Measurements from ENCODE around the gene NRP1. TPM values are rescaled to one million over a fixed set of nuclear protein-coding genes. Genes with fewer than 3 reads are reported as not detected.

The NRP1 gene
- total RNA-seq, 1 donor from 2014 or later: 486 TPM

- Mint-ChIP-seq H3K27me3 (ENCODE audit: unreplicated experiment) (no peaks in the 10 kb centered on the region), H3K9me3 (ENCODE audit: unreplicated experiment) (no peaks in the 10 kb centered on the region), H3K4me1 (ENCODE audit: unreplicated experiment) (no peaks in the 10 kb centered on the region), H3K4me3 (ENCODE audit: unreplicated experiment) (no peak overlapping the region), H3K36me3 (ENCODE audit: low read depth, unreplicated experiment) (no peaks in the 10 kb centered on the region), H3K27ac (ENCODE audit: unreplicated experiment) (no peak overlapping the region)
- no peak for TF ChIP-seq CTCF (IDR thresholded peaks at IDR 0.05; ENCODE audit: unreplicated experiment)
- no peak for DNase-seq (ENCODE audit: low spot score)
Measured at GRCh38 chr10:33146189-33147012, 188.1 kb downstream of the NRP1 start.

GRCh38 chr10:33145451-33146188 lies 188.8 kb downstream of the NRP1 start:
- H3K27me3 Mint-ChIP-seq (ENCODE audit: unreplicated experiment): no peaks in the 10 kb centered on the region
- no peaks in the 10 kb centered on the region for H3K4me1 Mint-ChIP-seq (ENCODE audit: unreplicated experiment)
- no peak overlapping the region for H3K4me3 Mint-ChIP-seq (ENCODE audit: unreplicated experiment)
- no peaks in the 10 kb centered on the region for H3K9me3 Mint-ChIP-seq (ENCODE audit: unreplicated experiment)
- TF ChIP-seq CTCF (IDR thresholded peaks at IDR 0.05; ENCODE audit: unreplicated experiment): no peak
- no peak overlapping the region for H3K27ac Mint-ChIP-seq (ENCODE audit: unreplicated experiment)
- no peak for DNase-seq (ENCODE audit: low spot score)
- H3K36me3 Mint-ChIP-seq (ENCODE audit: low read depth, unreplicated experiment): no peaks in the 10 kb centered on the region

GRCh38 chr10:33143160-33143728 lies 191.2 kb downstream of the NRP1 start:
- TF ChIP-seq CTCF (IDR thresholded peaks at IDR 0.05; ENCODE audit: unreplicated experiment): no peak
- H3K4me3 Mint-ChIP-seq (ENCODE audit: unreplicated experiment): no peak overlapping the region
- H3K4me1 Mint-ChIP-seq (ENCODE audit: unreplicated experiment): no peaks in the 10 kb centered on the region
- no peaks in the 10 kb centered on the region for H3K9me3 Mint-ChIP-seq (ENCODE audit: unreplicated experiment)
- peaks cover 5% of the 10 kb centered on the region for H3K27me3 Mint-ChIP-seq (ENCODE audit: unreplicated experiment)
- no peak overlapping the region for H3K27ac Mint-ChIP-seq (ENCODE audit: unreplicated experiment)
- no peak for DNase-seq (ENCODE audit: low spot score)
- H3K36me3 Mint-ChIP-seq (ENCODE audit: low read depth, unreplicated experiment): no peaks in the 10 kb centered on the region

- TF ChIP-seq CTCF (IDR thresholded peaks at IDR 0.05; ENCODE audit: unreplicated experiment): no peak
Measured at GRCh38 chr10:33142295-33142694, 192.2 kb downstream of the NRP1 start.

More at GRCh38 chr10:33142295-33142694, 192.2 kb downstream of the NRP1 start:
- Mint-ChIP-seq H3K27ac (ENCODE audit: unreplicated experiment) (no peak overlapping the region), H3K27me3 (ENCODE audit: unreplicated experiment) (peaks cover 5% of the 10 kb centered on the region), H3K9me3 (ENCODE audit: unreplicated experiment) (no peaks in the 10 kb centered on the region), H3K4me1 (ENCODE audit: unreplicated experiment) (no peaks in the 10 kb centered on the region), H3K36me3 (ENCODE audit: low read depth, unreplicated experiment) (no peaks in the 10 kb centered on the region), H3K4me3 (ENCODE audit: unreplicated experiment) (no peak overlapping the region)
- no peak for DNase-seq (ENCODE audit: low spot score)
